Measurements from ENCODE around the gene SCAPER.
"Not testable (repeated sequence)": the region's sequence is repeated elsewhere in the genome, so short reads cannot be mapped to it uniquely, and the experiment has no call there.

The SCAPER gene

DNA sequence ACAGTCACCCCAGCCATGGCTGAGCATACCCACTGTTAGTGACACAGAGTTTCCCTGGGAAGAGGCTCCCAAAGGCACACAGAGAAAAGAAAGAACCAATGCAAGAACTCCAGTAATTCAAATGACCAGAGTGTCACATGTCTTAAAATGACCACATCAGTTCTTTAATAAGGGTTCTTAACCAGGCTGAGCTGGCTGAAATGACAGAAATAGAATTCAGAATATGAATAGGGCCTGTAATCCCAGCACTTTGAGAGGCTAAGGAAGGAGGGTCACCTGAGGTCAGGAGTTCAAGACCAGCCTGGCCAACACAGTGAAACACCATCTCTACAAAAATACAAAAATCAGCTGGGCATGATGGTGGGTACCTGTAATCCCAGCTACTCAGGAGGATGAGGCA lies 54.8 kb downstream of the SCAPER start:
- not testable (repeated sequence) for DNase-seq (ENCODE audit: low spot score)

GRCh38 chr15:76846782-76847181 lies 58.4 kb downstream of the SCAPER start:
- no peak for DNase-seq (ENCODE audit: low spot score)

DNA sequence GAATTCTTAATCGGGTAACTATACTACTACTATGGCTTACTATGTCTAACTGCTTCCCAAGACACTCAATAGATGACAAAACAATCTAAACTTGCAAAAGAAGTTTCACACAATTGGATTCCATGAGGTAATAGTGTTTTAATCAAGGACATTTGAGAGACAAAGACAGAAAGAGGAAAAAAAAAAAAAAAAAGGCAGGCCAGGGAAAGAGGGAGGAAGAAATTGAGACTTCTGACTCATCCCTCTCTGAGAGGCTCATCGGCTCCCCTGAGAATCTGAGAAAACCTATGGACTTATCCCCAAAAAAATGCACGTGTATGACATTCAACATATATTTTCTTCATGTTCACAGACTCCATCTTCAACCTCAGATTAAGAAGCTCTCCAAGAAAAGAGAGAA lies 61.0 kb downstream of the SCAPER start:
- DNase-seq (ENCODE audit: low spot score), result no peak

DNA sequence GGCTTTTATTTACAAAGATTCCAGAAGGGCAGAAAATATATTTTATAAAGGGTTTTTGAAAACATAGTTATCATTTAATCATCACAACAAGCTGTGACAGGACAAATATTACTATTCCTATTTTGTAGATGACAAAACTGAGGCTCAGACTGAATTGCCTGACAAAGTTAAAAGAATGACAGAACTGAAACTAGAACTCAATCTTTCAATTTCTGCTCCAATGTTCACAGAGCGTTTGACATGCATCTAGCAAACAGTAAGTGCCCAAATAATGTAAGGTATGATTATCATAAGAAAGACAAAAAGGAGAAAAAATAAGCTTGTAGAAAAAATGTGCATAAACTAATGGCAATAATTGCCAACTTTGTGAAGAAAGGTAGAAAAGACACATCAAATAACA lies 61.9 kb downstream of the SCAPER start:
- DNase-seq (ENCODE audit: low spot score), result no peak

DNA sequence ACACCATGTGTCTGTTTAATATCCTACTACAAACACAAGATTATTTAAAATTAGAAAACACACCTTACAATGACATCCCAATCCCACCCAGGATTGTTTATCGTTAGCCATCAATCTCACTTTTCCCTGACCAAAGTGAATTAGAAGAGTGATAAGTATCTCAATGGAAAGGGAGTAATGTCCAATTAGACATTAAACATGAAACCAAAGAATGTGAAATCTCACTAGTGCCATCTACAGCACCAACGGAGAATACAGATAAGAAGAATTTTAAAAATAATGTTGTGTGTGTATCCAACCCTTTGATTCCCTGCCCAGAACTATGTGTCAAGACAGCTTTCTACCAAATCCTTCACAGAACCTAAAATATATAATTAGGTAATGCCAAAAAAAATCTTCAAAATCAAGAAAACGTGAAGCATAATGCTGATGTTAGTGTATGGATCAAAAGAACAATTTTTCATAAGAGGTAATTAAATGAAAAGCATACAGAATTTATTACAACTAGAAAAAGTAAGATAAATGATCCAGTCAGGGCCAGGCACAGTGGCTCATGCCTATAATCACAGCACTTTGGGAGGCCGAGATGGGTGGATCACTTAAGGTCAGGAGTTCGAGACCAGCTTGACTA lies 64.2 kb downstream of the SCAPER start:
- DNase-seq (ENCODE audit: low spot score), result peak; percentile 35

DNA sequence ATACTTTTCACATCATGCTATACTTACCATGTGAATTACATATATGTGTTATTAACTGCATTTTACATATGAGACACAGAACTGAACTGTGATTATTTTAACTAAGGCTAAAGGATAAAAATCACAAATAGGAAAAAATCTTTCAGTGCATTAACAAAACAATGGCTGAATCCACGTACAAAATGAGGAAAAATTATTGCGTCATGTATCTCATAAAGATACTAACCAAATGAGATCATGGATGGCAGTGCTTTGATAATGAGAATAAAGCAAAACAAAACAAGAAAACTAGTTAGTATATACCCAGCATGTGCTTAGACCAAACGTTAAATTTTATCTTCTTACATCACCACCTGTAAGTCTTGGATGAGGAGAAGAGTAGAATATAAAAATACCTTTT lies 66.0 kb downstream of the SCAPER start:
- DNase-seq (ENCODE audit: low spot score), result no peak

DNA sequence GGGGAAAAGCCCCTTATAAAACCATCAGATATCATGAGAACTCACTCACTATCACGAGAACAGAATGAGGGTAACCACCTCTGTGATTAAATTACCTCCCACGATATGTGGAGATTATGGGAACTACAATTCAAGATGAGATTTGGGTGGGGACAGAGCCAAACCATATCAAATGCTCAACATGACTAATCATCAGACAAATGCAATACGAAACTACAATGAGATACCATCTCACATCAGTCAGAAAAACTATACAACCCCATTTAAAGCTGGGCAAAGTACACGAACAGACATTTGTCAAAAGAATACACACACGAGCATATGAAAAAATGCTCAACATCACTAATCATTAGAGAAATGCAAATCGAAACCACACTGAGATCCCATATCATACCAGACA lies 67.7 kb downstream of the SCAPER start:
- no peak for DNase-seq (ENCODE audit: low spot score)

GRCh38 chr15:76829939-76830338 lies 75.2 kb downstream of the SCAPER start:
- DNase-seq (ENCODE audit: low spot score), result no peak

GRCh38 chr15:76823890-76824289 lies 81.2 kb downstream of the SCAPER start:
- DNase-seq (ENCODE audit: low spot score), result no peak

DNA sequence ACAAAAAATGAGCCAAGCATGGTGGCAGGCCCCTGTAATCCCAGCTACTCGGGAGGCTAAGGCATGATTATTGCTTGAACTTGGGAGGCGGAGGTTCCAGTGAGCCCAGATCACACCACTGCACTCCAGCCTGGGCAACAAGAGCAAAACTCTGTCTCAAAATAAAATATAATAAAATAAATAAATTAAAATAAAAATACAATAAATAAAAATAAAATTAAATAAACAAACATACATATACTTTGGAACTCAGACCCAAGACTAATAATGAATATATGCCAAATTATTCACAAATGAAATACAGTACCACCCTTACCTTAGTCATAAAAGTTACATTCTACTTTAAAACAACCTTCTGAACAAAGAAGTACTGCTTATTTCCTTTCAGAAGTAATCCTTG lies 81.8 kb downstream of the SCAPER start:
- no peak for DNase-seq (ENCODE audit: low spot score)

- not testable (repeated sequence) for DNase-seq (ENCODE audit: low spot score)
Observed at GRCh38 chr15:76818926-76819325, 86.2 kb downstream of the SCAPER start.

- DNase-seq (ENCODE audit: low spot score), result no peak
Observed at GRCh38 chr15:76815421-76815820, 89.7 kb downstream of the SCAPER start.

DNA sequence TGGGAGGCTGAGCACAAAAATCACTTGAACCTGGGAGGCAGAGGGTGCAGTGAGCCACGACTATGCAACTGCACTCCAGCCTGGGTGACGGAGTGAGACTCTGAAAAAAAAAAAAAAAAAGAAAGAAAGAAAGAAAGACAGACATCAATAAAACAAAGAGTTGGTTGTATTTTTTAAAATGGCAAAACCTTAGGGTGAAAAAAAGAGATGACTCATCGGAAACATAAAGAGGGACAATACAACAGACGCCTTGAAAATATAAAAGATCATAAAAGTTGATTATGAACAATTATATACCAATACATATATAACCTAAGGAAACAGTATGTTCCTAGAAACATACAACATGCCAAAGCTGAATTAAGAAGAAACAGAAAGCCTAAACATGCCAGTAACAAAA lies 92.8 kb downstream of the SCAPER start:
- DNase-seq (ENCODE audit: low spot score), result no peak

GRCh38 chr15:76809412-76810103 lies 95.6 kb downstream of the SCAPER start:
- no peak for DNase-seq (ENCODE audit: low spot score)

GRCh38 chr15:76803049-76803571 lies 102.0 kb downstream of the SCAPER start:
- DNase-seq (ENCODE audit: low spot score), result no peak

GRCh38 chr15:76802411-76802810 lies 102.7 kb downstream of the SCAPER start:
- DNase-seq (ENCODE audit: low spot score), result no peak

GRCh38 chr15:76799760-76800159 lies 105.4 kb downstream of the SCAPER start:
- DNase-seq (ENCODE audit: low spot score), result no peak

- DNase-seq (ENCODE audit: low spot score), result no peak
Observed at GRCh38 chr15:76795217-76795616, 109.9 kb downstream of the SCAPER start.

DNA sequence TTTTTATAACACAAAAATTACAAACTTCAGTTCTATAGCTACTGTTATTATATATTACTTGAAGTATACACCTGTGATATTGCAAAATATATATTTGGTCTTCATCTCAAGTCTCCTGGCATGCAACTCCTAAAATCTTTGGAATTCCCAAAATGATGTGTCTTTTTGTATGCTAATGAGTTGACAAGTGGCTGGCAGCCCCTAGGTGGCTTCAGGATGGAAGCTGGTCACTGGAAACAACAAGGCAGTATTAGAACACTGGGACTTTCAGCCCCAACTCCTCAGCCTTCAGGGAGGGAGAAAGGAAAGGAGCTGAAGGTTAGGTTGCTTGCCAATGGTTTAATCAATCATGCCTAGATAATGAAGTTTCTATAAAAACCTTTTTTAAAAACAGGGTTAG lies 112.0 kb downstream of the SCAPER start:
- no peak for DNase-seq (ENCODE audit: low spot score)

DNA sequence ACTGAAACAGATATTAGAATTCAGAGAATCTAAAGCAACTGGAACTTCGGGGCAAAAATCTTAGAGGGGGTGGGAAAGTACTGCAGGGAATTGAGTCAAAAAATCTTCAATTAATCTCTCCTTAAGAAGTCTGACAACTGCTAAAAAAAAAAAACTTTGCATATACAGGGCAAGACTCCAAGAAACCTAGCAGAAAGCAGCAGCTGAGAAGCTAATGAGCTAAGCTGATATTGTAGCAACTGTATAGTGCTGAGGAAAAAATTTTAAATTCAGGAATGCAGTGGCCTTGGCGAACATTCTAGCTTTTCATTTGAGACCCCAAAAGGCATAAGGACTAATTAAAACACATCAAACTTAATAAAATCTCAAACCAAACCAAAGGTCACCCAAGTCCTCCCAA lies 113.6 kb downstream of the SCAPER start:
- DNase-seq (ENCODE audit: low spot score), result no peak

DNA sequence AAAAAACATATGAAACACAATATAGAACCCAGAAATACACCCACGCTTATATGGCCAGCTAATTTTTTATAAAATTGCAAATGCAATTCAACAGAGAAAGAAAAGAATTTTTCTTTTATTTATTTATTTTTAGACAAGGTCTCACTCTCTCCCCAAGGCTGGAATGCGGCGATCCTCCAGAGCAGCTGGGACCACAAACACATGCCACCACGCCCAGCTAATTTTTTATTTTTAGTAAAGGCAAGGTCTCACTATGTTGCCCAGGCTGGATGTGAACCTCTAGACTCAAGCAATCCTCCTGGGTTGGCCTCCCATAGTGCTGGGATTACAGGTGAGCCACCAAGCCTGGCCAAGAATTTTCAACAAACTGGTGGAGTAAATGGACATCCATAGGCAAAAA lies 117.9 kb downstream of the SCAPER start:
- DNase-seq (ENCODE audit: low spot score), result no peak

GRCh38 chr15:76776969-76777368 lies 128.2 kb downstream of the SCAPER start:
- DNase-seq (ENCODE audit: low spot score), result no peak

DNA sequence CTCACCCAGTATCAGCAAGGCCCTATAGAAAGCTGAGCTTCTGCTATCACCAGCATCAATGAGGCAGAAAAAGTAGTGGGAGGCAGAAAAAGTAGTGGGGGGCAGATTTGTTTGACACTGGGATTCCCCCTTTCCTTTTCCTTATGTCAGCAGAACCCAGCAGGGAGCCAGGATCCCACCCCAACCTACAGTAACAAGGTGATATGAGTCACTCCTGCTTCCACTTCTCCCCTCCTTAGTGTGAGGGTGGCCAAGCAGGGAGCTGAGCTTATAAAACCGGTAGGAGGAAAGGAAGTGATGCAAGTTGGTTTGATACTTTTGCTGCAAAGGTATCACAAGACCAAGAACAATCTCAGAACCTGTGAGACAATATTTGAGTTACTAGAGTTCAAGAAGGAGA lies 128.7 kb downstream of the SCAPER start:
- no peak for DNase-seq (ENCODE audit: low spot score)

DNA sequence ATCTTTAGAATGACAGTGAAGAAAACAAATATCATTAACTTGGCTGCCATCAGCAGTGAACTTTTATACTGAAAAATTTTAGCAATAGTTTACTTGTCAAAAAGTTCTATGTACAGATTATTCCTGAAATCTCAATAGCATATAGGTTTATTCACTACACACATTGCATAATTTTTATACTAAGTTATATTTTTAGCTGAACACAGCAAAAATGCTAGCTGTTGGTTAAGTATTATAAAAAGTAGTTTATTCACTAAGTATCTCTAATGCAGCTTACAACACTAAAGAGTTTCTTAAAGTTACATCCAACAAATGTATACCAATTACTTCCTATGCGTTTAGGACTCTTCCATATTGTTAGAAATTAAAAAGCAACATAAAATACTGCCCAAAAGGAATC lies 131.9 kb downstream of the SCAPER start:
- DNase-seq (ENCODE audit: low spot score), result no peak

Measured in Ammon's horn (tissue), 1 donor.